Measurements from ENCODE around the gene DLL3.

The DLL3 gene

DNA sequence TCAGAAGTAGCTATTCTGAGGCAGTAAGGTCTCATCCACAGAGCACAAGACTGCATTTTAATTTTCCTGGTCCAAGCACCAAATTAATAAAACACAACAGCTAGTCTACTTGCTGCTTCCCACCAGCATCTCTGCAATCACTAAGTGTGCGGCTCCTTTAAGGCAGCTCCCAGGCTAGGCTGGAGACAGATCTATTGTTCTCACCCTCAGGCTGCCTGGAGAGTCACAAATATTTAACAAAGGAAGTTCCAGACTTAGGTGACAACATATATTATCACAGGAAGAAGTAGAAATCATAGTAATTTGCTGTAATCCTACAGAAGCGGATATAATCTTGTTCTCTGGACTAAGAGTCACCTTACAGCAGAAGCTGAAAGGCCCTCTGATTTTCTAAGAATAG is 43.5 kb downstream of the DLL3 start:
- peak; percentile 28 for DNase-seq
- in situ Hi-C loops (cut with MboI; ENCODE audit: low pct_unique_long_range_greater_than_20kb, low sequenced_read_pairs): no loop called here

DNA sequence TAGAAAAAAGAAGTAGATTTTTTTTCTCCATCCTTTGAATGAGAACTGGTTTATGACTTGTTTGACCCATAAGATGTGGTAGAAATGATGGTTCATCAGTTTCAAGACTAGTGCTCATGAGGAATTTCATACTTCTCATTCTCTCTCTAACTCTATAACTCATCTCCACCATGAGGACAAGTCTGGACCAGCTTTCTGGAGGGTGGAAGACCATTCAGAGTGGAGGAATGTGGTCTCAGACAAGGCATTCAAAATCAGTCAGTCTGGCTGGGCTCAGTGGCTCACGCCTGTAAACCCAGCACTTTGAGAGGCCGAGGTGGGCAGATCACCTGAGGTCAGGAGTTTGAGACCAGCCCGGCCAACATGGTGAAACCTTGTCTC is 44.7 kb downstream of the DLL3 start:
- DNase-seq: no peak
- in situ Hi-C loops (cut with MboI; ENCODE audit: low pct_unique_long_range_greater_than_20kb, low sequenced_read_pairs): no loop called here

DNA sequence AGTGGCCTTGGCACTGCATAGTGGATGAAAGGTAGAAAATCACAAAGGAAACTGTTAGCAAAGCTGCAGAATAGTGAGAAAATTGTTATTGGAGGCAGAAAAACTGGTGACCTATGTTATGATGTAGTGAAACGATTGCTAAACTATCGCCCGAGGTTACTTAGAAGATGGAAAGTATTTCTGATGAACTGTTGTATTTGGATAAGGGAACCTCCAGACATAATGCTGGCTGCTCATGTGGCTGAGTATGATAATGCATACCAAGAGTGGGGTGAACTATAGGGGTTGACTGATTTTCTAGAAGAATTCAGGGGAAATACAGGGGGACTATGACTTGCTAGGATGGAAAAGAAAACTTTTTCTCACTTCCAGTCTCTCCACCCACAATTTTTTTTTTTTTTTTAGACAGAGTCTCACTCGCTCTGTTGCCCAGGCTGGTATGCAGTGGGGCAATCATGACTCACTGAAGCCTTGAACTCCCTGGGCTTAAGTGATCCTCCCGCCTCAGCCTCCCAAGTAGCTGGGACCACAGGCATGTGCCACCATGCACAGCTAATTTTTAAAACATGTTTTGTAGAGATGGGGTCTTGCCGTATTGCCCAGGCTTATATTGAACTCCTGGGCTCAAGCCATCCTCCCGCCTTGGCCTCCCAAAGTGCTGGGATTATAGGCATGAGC is 45.6 kb downstream of the DLL3 start:
- in situ Hi-C loops (cut with MboI; ENCODE audit: low pct_unique_long_range_greater_than_20kb, low sequenced_read_pairs): no loop called here
- no peak for DNase-seq

DNA sequence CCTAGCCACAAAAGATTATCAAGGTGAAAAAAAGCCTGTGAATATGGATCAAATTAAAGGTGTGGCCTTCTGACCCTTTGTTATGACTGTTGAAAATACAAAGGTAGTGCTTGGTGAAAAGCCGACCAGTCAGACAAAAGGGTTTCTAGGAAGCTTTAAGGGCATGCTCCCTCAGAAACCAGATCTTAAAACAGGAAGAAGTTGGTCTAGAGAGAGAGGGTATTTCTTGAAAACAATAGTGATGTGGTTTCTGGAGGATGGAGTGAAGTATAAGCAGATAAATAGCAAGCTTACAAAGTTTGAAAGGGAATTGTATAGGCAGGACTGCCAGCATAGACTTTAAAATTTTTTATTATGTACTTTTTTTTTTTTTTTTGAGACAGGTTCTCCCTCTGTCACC is 46.2 kb downstream of the DLL3 start:
- in situ Hi-C loops (cut with MboI; ENCODE audit: low pct_unique_long_range_greater_than_20kb, low sequenced_read_pairs): no loop called here
- no peak for DNase-seq

DNA sequence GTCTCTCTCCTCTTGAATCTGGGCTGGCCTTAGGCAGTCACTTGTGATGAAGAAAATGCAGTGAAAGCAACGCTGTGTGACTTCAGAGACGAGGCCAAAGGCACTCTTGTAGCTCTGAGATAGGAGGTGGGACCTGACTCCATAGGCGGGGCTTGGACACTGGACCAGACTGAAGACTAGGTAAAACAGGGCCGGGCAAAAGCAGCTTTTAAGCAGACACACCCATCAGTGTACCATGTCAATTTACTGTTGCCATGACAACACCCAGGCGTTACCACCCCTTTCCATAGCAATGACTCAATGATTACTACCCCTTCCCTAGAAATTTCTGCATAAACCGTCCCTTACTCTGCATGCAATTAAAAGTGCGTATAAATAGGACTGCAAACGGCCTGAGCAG is 47.9 kb downstream of the DLL3 start:
- in situ Hi-C loops (cut with MboI; ENCODE audit: low pct_unique_long_range_greater_than_20kb, low sequenced_read_pairs): no loop called here

DNA sequence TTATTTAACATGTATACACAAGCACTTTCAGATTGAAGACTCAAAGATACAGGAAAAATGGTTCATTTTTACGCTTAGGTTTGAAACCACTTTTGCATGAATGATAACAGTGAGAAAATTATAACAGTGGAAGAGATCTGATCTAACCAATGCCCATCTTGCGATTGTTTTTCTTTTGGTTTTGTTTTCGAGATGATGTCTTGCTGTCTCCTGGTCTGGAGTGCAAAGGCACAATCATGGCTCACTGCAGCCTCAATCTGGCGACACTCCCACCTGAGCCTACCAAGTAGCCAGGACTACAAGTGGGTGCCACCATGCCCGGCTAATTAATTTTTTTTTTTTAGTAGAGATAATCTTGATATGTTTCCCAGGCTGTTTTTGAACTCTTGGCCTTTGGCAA is 51.5 kb downstream of the DLL3 start:
- no peak for DNase-seq
- in situ Hi-C loops (cut with MboI; ENCODE audit: low pct_unique_long_range_greater_than_20kb, low sequenced_read_pairs): loop anchor here (25.0 kb wide), 1 partner anchor 112 kb away; the partner anchor contains the start of gene LGALS16

More for the DNA sequence above, 47.9 kb downstream of the DLL3 start:
- no peak for DNase-seq

DNA sequence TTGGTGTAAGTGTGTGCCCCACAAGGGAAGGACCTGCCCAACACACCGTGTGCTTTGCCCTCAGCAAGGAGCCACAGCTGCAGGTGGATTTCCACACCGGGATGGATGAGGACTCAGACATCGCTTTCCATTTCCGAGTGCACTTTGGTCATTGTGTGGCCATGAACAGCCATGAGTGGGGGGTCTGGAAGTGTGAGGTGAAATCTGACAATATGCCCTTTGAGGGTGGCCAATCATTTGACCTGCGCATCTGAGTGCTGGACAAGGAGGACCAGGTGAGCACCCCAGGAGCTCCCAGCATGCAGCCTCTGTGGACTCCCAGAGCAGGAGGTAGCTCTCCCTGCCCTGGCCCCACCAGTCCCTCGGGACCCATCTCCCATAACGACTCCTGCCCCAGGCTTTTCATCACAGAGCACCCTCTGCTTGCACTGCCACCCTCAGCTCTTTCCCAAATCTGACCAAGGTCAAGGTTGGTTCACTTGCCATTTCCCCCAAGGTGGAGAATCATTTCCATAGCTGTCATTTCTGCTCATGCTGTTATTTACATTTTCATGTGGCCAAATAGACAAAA is 54.4 kb downstream of the DLL3 start:
- in situ Hi-C loops (cut with MboI; ENCODE audit: low pct_unique_long_range_greater_than_20kb, low sequenced_read_pairs): loop anchor here (25.0 kb wide), 1 partner anchor 109 kb away; the partner anchor contains the start of gene LGALS16
- DNase-seq: no peak

DNA sequence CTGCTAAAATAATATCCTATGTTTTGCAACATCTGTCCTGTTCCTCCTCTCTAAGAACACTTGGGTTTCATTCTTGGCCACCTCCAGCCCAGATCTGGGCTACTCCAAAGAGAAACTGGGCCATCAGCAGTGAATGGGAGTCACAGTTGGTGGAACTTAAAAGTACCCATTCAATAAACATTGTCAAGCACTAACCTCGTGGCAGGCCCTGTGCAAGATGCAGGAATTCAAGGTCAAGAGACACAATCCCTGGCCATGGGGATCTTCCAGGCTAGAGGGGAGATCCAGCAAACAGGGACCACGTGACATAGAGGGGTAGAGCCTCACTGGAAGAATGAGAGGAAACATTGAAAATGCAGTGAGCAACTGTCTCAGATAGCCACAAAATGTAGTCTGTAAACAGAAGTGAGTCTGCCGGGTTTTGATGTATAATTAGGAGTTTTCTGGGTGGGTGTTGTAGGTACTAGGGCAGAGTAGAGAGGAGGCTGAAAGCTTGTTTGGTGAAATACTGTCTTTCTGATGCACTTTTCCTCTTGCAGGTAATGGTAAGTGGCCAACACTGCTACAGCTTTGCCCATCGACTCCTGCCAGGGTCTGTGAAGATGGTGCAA is 56.1 kb downstream of the DLL3 start:
- no peak for DNase-seq

DNA sequence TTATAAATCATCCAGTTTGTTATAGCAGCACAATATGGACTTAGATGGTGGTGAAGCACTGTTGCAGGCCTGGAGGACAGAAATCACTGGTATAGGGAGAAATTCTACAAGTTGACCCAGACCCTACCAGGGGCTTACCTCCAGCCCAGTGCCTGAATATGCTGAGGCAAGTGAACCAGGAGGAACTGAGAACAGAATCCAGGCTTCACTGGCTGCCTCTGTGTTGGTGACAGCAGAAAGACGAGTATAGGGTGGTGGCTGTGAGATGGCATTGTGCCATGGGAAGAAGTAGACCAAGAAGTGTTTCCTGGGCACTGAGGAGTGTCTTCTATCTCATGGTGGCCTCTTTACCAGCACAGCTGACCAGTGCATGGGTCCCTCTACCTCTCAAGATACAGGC is 57.1 kb downstream of the DLL3 start:
- DNase-seq: no peak
- in situ Hi-C loops (cut with MboI; ENCODE audit: low pct_unique_long_range_greater_than_20kb, low sequenced_read_pairs): loop anchor here (25.0 kb wide), 1 partner anchor 106 kb away; the partner anchor contains the start of gene LGALS16

More for the DNA sequence above, 56.1 kb downstream of the DLL3 start:
- in situ Hi-C loops (cut with MboI; ENCODE audit: low pct_unique_long_range_greater_than_20kb, low sequenced_read_pairs): loop anchor here (25.0 kb wide), 1 partner anchor 107 kb away; the partner anchor contains the start of gene LGALS16
